OCI-LY1 (cell line): ENCODE measurements around the gene CLIP3.
"Not testable (repeated sequence)": the region's sequence is repeated elsewhere in the genome, so short reads cannot be mapped to it uniquely, and the experiment has no call there.

Experiments used
- H2AFZ ChIP-seq: fragments of 200-600 bp; sonication (generic), shearing (Covaris generic); 2 replicates; pipeline ENCODE4 v1.6.0; 2014; ENCODE audit warnings: antibody characterized with exemption, mild to moderate bottlenecking, low read length
- H3F3A ChIP-seq: fragments of 200-600 bp; sonication (generic), shearing (Covaris generic); 2 replicates; pipeline ENCODE4 v1.6.0; 2014; ENCODE audit warnings: mild to moderate bottlenecking, antibody characterized with exemption, low read length, moderate library complexity; ENCODE audit not compliant: insufficient read depth
- H3K27ac ChIP-seq: fragments of 200-600 bp; sonication (generic); 2 replicates; pipeline ENCODE4 v1.5.1; 2014; ENCODE audit warnings: low read length, mixed run types, mild to moderate bottlenecking, low read depth; ENCODE audit not compliant: poor library complexity, severe bottlenecking
- H3K27me3 ChIP-seq: fragments of 200-600 bp; sonication (generic); 2 replicates; pipeline ENCODE4 v1.6.0; 2014; ENCODE audit warnings: antibody characterized with exemption, mild to moderate bottlenecking, low read length, moderate library complexity; ENCODE audit not compliant: insufficient read depth
- H3K36me3 ChIP-seq: fragments of 200-600 bp; sonication (generic); 2 replicates; pipeline ENCODE4 v1.6.1; 2014; ENCODE audit warnings: mild to moderate bottlenecking, antibody characterized with exemption, low read length, moderate library complexity, mixed read lengths; ENCODE audit not compliant: insufficient read depth
- H3K4me1 ChIP-seq: fragments of 200-600 bp; sonication (generic); 2 replicates; pipeline ENCODE4 v1.5.1; 2014; ENCODE audit warnings: mild to moderate bottlenecking, low read length, moderate library complexity; ENCODE audit not compliant: insufficient read depth, severe bottlenecking
- H3K4me2 ChIP-seq: fragments of 200-600 bp; sonication (generic), shearing (Covaris generic); 2 replicates; pipeline ENCODE4 v1.6.1; 2014; ENCODE audit warnings: low read length
- H3K4me3 ChIP-seq: fragments of 200-600 bp; sonication (generic); 2 replicates; pipeline ENCODE4 v1.5.1; 2014; ENCODE audit warnings: low read length, low read depth, mild to moderate bottlenecking, mixed read lengths; ENCODE audit not compliant: poor library complexity, severe bottlenecking
- H3K79me2 ChIP-seq: fragments of 200-600 bp; shearing (Covaris generic); 2 replicates; pipeline ENCODE4 v1.6.1; 2016; ENCODE audit warnings: mixed run types, low read length, mixed read lengths; ENCODE audit not compliant: insufficient read depth
- H3K9ac ChIP-seq: fragments of 200-600 bp; sonication (generic), shearing (Covaris generic); 2 replicates; pipeline ENCODE4 v1.6.1; 2014; ENCODE audit warnings: mild to moderate bottlenecking, low read length, mixed read lengths
- H3K9me2 ChIP-seq: fragments of 200-600 bp; sonication (generic), shearing (Covaris generic); 2 replicates; pipeline ENCODE4 v1.6.1; 2014; ENCODE audit warnings: low read depth, mild to moderate bottlenecking, low read length, mixed read lengths
- H3K9me3 ChIP-seq: fragments of 200-600 bp; shearing (Covaris generic); 2 replicates; pipeline ENCODE4 v1.6.1; 2014; ENCODE audit warnings: low read length, mixed read lengths
- H4K20me1 ChIP-seq: fragments of 200-600 bp; sonication (generic), shearing (Covaris generic); 2 replicates; pipeline ENCODE4 v1.6.0; 2016; ENCODE audit warnings: mild to moderate bottlenecking, low read length; ENCODE audit not compliant: insufficient read depth
- CTCF ChIP-seq: fragments of 200-600 bp; sonication (generic), shearing (Covaris generic); IDR thresholded peaks from 2 replicates; pipeline ENCODE4 v1.5.1; 2017; ENCODE audit warnings: mild to moderate bottlenecking, antibody characterized with exemption, low read length, moderate library complexity, mixed read lengths
- EZH2 ChIP-seq: fragments of 200-600 bp; sonication (generic), shearing (Covaris generic); IDR thresholded peaks from 2 replicates; pipeline ENCODE4 v1.8.0; 2017; ENCODE audit warnings: borderline replicate concordance, mixed run types, mild to moderate bottlenecking, antibody characterized with exemption, low read length, moderate library complexity, mixed read lengths

CLIP3 gene

GRCh38 chr19:35986111-35986510 is 46.6 kb downstream of the CLIP3 start:
- H3K9me2 ChIP-seq: no peaks in the 10 kb centered on the region
- no peaks in the 10 kb centered on the region for H3K36me3 ChIP-seq
- H3K9ac ChIP-seq: no peak overlapping the region
- no peak overlapping the region for H3K4me3 ChIP-seq
- H3K4me2 ChIP-seq: no peak overlapping the region
- no peaks in the 10 kb centered on the region for H3F3A ChIP-seq
- H3K27ac ChIP-seq: no peak overlapping the region
- no peaks in the 10 kb centered on the region for H3K79me2 ChIP-seq
- H3K4me1 ChIP-seq: no peaks in the 10 kb centered on the region
- no peak overlapping the region for H2AFZ ChIP-seq
- H3K27me3 ChIP-seq: peaks cover 5% of the 10 kb centered on the region; the same call in 1 of the 2 replicates
- no peak for TF ChIP-seq CTCF
- no peak for TF ChIP-seq EZH2
- H4K20me1 ChIP-seq: no peaks in the 10 kb centered on the region
- no peaks in the 10 kb centered on the region for H3K9me3 ChIP-seq

GRCh38 chr19:35983177-35983576 is 49.5 kb downstream of the CLIP3 start:
- no peaks in the 10 kb centered on the region for H3F3A ChIP-seq
- H4K20me1 ChIP-seq: no peaks in the 10 kb centered on the region
- no peaks in the 10 kb centered on the region for H3K4me1 ChIP-seq
- no peaks in the 10 kb centered on the region for H3K79me2 ChIP-seq
- H3K9me3 ChIP-seq: no peaks in the 10 kb centered on the region
- H3K9me2 ChIP-seq: no peaks in the 10 kb centered on the region
- no peak overlapping the region for H3K9ac ChIP-seq
- H3K27ac ChIP-seq: no peak overlapping the region
- TF ChIP-seq EZH2 (no peak), CTCF (no peak)
- H3K27me3 ChIP-seq: peaks cover 5% of the 10 kb centered on the region; the same call in 1 of the 2 replicates
- H3K4me2 ChIP-seq: no peak overlapping the region
- H2AFZ ChIP-seq: no peak overlapping the region
- no peak overlapping the region for H3K4me3 ChIP-seq
- no peaks in the 10 kb centered on the region for H3K36me3 ChIP-seq

- H3F3A ChIP-seq, H4K20me1 ChIP-seq, H3K27me3 ChIP-seq, H3K4me1 ChIP-seq, H3K27ac ChIP-seq, H3K9me2 ChIP-seq, H3K4me2 ChIP-seq, H3K79me2 ChIP-seq, H3K9me3 ChIP-seq, H3K9ac ChIP-seq, H2AFZ ChIP-seq, H3K36me3 ChIP-seq, H3K4me3 ChIP-seq: not testable (repeated sequence)
Measured at GRCh38 chr19:35980997-35981396, 51.7 kb downstream of the CLIP3 start.

GRCh38 chr19:35978832-35979365 is 53.8 kb downstream of the CLIP3 start:
- H3K27me3 ChIP-seq: no peaks in the 10 kb centered on the region; the same call in 1 of the 2 replicates
- no peaks in the 10 kb centered on the region for H3K9me3 ChIP-seq
- H3K4me3 ChIP-seq: no peak overlapping the region
- no peak overlapping the region for H3K4me2 ChIP-seq
- no peak overlapping the region for H2AFZ ChIP-seq
- no peak for TF ChIP-seq EZH2
- no peak for TF ChIP-seq CTCF
- no peaks in the 10 kb centered on the region for H3F3A ChIP-seq
- H3K79me2 ChIP-seq: no peaks in the 10 kb centered on the region
- no peak overlapping the region for H3K27ac ChIP-seq
- no peaks in the 10 kb centered on the region for H3K36me3 ChIP-seq
- no peaks in the 10 kb centered on the region for H3K4me1 ChIP-seq
- no peaks in the 10 kb centered on the region for H3K9me2 ChIP-seq
- no peak overlapping the region for H3K9ac ChIP-seq
- H4K20me1 ChIP-seq: no peaks in the 10 kb centered on the region
